Kidney (tissue), 14 donors: Measurements from ENCODE around the gene ARVCF. TPM values are rescaled to one million over a fixed set of nuclear protein-coding genes. Genes with fewer than 3 reads are reported as not detected.

Source experiments
- DNase-seq, 5 donors: peaks; one replicate each; pipeline ENCODE4 v3.0.0-alpha.2; 2013 to 2020
- FAIRE-seq: peaks from 2 replicates; lab custom pipeline; 2012; peaks lifted over from hg19 to GRCh38; lab: Jason Lieb, UNC
- H3K27ac ChIP-seq, 2 donors: one replicate each; pipeline ENCODE4 v1.7.0; 2013; ENCODE audit warnings: low read depth in 2 of 2, low read length in 2 of 2, inconsistent platforms in 1 of 2
- H3K27me3 ChIP-seq: one replicate; pipeline ENCODE4 v1.7.1; 2013; ENCODE audit warnings: low read length, inconsistent platforms; ENCODE audit not compliant: control insufficient read depth, insufficient read depth
- H3K36me3 ChIP-seq, 3 donors: one replicate each; pipeline versions ENCODE4 v1.7.0 to v1.7.1; 2013; ENCODE audit warnings: low read length in 3 of 3, control low read depth in 1 of 3, inconsistent platforms in 1 of 3; ENCODE audit not compliant: insufficient read depth in 3 of 3, control insufficient read depth in 2 of 3
- H3K4me1 ChIP-seq, 3 donors: one replicate each; pipeline versions ENCODE4 v1.7.0 to v1.7.1; 2013; ENCODE audit warnings: low read length in 3 of 3, inconsistent platforms in 1 of 3, low read depth in 1 of 3; ENCODE audit not compliant: control insufficient read depth in 2 of 3, insufficient read depth in 2 of 3
- H3K4me3 ChIP-seq, 3 donors: one replicate each; pipeline versions ENCODE4 v1.7.0 to v1.8.1; 2013; ENCODE audit warnings: low read length in 3 of 3, control low read depth in 1 of 3, inconsistent platforms in 1 of 3
- H3K9ac ChIP-seq, 3 donors: one replicate each; pipeline versions ENCODE4 v1.7.0 to v1.7.1; 2013; ENCODE audit warnings: low read length in 3 of 3, control low read depth in 1 of 3, inconsistent platforms in 1 of 3
- H3K9me3 ChIP-seq, 3 donors: one replicate each; pipeline versions ENCODE4 v1.7.0 to v1.7.1; 2013; ENCODE audit warnings: low read length in 3 of 3, control low read depth in 1 of 3, inconsistent platforms in 1 of 3; ENCODE audit not compliant: control insufficient read depth in 2 of 3, insufficient read depth in 1 of 3
- intact Hi-C: fragments of 100-400 bp; cut with DNase I; formaldehyde crosslinking; loops from one replicate; pipeline ENCODE4 v1.11.1; 2022
- polyA plus RNA-seq: library from polyadenylated mRNA; stranded (reverse); fragments of 350-450 nt; fragmentation: Illumina TruSeq; extraction: RNeasy Lipid Tissue Mini Kit (QIAGEN cat#74804); gene quantifications from one replicate; pipeline ENCODE4 v1.2.3, GENCODE V29; 2014; ENCODE audit warnings: low read depth, low replicate concordance; ENCODE audit not compliant: insufficient read depth
- total RNA-seq: library from RNA; stranded (reverse); fragmentation: NEBNext Ultra II Directional; extraction: Animal tissue kit (Norgen Biotek cat#: 25700); gene quantifications from one replicate; pipeline ENCODE4 v1.2.1, GENCODE V29; 2021
- TF ChIP-seq, protein P1 (sequence below): IDR thresholded peaks from 3 replicates; pipeline ENCODE4 v1.5.1; 2012; ENCODE audit warnings: mild to moderate bottlenecking, moderate library complexity, borderline replicate concordance; ENCODE audit not compliant: insufficient read depth; ENCODE audit errors: extremely low read depth
- donor health status: control.
- donor health status: control.
- donor health status: control.
- donor health status: control.
- donor health status: control.
- donor health status: DM: yes; HTN: yes; CAD: no.
- donor health status: Normal renal cell carcinoma (clear cell type).

ARVCF gene
- total and polyA plus RNA-seq, 2 donors from 2014 or later: 16.0 to 21.9 TPM

DNA sequence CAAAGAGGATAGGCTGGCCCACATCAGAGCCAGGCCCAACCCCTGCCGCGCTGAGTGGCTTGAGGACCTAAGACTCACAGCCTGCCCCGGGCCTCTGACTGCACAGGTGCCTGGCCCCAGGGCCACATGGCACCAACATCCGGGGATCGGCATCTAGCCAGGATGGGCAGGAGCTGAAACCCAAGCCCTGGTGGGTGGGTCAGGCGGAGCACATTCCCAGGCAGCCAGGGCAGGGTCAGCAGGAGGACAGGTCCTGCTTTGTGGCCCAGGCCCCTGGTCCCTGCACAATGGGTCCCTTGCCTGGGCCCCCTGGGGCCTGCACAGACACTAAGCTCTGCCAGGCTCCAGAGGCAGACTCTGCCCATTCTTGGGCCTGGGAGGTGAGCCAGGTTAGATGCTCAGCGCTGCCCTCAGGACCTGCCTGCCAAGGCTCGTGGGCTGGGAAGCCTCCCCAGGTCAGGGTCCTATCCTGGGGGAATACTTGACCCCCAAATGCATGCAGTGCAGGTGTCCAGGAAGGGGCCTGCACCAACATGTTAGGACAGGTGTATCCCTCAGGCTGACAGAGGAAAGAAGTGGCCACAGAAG lies 33.5 kb downstream of the ARVCF start:
- DNase-seq (peak in 1 of 5 donors; percentile 61), FAIRE-seq (no peak)
- intact Hi-C loops: no loop called here
- TF ChIP-seq, protein P1, sequence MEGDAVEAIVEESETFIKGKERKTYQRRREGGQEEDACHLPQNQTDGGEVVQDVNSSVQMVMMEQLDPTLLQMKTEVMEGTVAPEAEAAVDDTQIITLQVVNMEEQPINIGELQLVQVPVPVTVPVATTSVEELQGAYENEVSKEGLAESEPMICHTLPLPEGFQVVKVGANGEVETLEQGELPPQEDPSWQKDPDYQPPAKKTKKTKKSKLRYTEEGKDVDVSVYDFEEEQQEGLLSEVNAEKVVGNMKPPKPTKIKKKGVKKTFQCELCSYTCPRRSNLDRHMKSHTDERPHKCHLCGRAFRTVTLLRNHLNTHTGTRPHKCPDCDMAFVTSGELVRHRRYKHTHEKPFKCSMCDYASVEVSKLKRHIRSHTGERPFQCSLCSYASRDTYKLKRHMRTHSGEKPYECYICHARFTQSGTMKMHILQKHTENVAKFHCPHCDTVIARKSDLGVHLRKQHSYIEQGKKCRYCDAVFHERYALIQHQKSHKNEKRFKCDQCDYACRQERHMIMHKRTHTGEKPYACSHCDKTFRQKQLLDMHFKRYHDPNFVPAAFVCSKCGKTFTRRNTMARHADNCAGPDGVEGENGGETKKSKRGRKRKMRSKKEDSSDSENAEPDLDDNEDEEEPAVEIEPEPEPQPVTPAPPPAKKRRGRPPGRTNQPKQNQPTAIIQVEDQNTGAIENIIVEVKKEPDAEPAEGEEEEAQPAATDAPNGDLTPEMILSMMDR: no peak
- Histone ChIP-seq H3K9ac (no peak overlapping the region), H3K4me1 (peaks cover 0 to 21% (median 0%) of the 10 kb centered on the region in 3 donors), H3K9me3 (no peaks in the 10 kb centered on the region), H3K4me3 (no peak overlapping the region), H3K27ac (no peak overlapping the region), H3K27me3 (no peaks in the 10 kb centered on the region), H3K36me3 (peaks cover 0 to 6% (median 2%) of the 10 kb centered on the region in 3 donors)

DNA sequence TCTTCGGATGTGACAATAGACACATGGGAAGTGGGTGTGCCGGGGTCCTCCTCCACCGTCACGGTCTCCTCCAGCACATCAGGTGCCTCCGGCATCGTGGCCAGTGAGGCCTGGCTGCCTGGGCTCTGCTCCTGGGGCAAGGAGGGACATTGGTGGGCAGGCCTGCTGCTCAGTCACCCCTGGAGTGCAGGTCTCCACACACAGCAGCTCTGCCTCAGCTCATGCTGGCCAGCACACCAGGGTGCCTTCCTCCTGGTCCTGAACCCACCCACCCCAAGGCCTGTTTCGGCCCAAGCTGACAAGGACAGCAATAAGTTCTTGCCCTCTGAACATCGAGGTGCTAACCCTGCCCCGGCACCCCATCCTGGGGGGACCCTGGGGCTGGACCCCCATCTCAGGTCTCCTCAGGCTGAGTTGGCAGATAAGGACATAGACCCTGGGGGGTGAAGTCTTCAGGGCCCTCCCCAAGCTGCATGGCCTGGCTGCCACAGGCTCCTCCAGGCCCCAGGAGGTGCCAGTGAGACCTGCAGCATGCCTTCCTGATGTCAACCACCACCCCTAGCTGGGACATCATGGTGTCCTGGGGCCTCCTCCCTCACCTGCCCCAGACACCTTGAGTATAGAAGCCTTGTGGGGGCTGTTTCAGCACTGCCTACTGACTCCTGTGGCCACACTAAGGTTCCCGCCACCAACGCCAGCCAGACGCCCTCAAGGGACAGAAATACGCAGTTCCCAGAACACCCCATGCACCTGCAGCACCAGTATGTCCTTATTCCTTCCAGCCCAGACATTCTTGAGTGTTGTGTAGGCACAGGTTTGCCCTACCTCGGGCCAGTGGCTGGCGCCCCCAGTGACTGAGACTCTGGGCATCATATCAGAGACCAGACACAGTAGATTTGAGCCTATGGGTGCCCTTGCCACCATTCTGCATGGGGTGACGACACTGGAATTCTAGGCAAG lies 34.4 kb downstream of the ARVCF start:
- DNase-seq (peak in 1 of 5 donors; percentile 63), FAIRE-seq (no peak)
- intact Hi-C loops: no loop called here
- H3K27me3 ChIP-seq: no peaks in the 10 kb centered on the region
- no peak overlapping the region for H3K9ac ChIP-seq
- peaks cover 0 to 21% (median 0%) of the 10 kb centered on the region in 3 donors for H3K4me1 ChIP-seq
- H3K4me3 ChIP-seq: no peak overlapping the region
- TF ChIP-seq, protein P1: no peak
- no peak overlapping the region for H3K27ac ChIP-seq
- H3K9me3 ChIP-seq: no peaks in the 10 kb centered on the region
- peaks cover 0 to 6% (median 2%) of the 10 kb centered on the region in 3 donors for H3K36me3 ChIP-seq

DNA sequence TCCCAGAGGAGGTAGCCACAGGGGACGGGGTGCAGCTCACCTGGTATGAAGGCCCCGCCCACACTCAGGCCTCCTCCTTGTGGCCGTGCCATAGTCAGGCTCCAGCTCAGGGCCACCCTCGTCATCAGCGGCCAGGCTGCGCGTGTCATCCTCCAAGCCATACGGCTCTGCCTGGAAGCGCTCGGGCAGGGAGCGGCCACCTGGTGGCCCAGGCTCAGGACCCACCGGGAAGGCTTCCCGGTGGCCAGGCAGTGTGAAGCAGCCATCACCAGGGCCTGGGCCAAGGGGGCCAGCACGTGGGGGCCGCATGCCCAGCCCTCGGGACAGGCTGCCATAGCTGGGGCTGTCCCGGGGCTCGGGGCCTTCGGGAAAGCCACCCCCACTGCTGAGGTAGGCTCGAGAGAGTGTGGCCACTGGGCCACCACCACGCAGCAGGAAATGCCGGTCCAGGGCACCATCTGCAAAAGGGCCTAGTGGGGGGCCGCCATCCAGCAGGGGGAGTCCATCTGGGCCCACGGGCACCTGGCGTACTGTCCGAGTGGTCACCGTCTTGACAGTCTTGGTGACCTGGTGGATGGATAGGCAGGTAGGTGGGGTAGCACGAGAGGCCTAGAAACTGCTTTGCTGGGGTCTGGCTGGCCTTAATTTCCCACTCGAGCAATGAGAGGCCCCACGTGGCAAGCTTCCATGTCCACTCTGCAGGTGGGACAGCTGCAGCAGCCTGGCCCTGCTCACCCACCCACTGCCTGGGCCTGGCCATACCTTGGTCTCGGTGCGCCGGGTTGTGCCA lies 35.3 kb downstream of the ARVCF start:
- Histone ChIP-seq H3K9ac (no peak overlapping the region), H3K27ac (no peak overlapping the region), H3K4me3 (no peak overlapping the region), H3K4me1 (peaks cover 0 to 20% (median 0%) of the 10 kb centered on the region in 3 donors), H3K9me3 (no peaks in the 10 kb centered on the region), H3K36me3 (peaks cover 0 to 6% (median 2%) of the 10 kb centered on the region in 3 donors), H3K27me3 (no peaks in the 10 kb centered on the region)
- intact Hi-C loops: no loop called here
- DNase-seq (peak in 1 of 5 donors; percentile 75), FAIRE-seq (no peak)
- TF ChIP-seq, protein P1: no peak
